ENCODE measurements around the gene ANKRD33B. TPM values are rescaled to one million over a fixed set of nuclear protein-coding genes. Genes with fewer than 3 reads are reported as not detected.
A peak's percentile ranks its signal among the peaks of the same experiment; 100 is the strongest.

ANKRD33B gene
- polyA plus RNA-seq, 3 donors from 2014 or later = 0.13 to 0.15 TPM; not detected in 1

- no peak overlapping the region for H3K27ac Mint-ChIP-seq
- H3K4me3 Mint-ChIP-seq = no peak overlapping the region
- DNase-seq = no peak
- no peaks in the 10 kb centered on the region for H3K36me3 Mint-ChIP-seq
- H3K4me1 Mint-ChIP-seq = peaks cover 20 to 24% of the 10 kb centered on the region in 2 donors
- peaks cover 3 to 6% (median 3%) of the 10 kb centered on the region in 3 donors for H3K27me3 Mint-ChIP-seq (ENCODE audit: low read depth in 3 of 3)
- H3K9me3 Mint-ChIP-seq = no peaks in the 10 kb centered on the region
Measured at GRCh38 chr5:10556289-10556807, 7.5 kb upstream of the ANKRD33B start.

GRCh38 chr5:10556893-10557746 is 6.8 kb upstream of the ANKRD33B start:
- Mint-ChIP-seq H3K4me1 (peaks cover 18 to 22% of the 10 kb centered on the region in 2 donors), H3K27me3 (ENCODE audit: low read depth in 3 of 3) (peaks cover 3 to 6% (median 3%) of the 10 kb centered on the region in 3 donors), H3K4me3 (no peak overlapping the region), H3K9me3 (no peaks in the 10 kb centered on the region), H3K36me3 (no peaks in the 10 kb centered on the region), H3K27ac (no peak overlapping the region)
- DNase-seq = no peak

GRCh38 chr5:10559151-10559550 is 4.7 kb upstream of the ANKRD33B start:
- no peak overlapping the region for H3K4me3 Mint-ChIP-seq
- no peak overlapping the region for H3K27ac Mint-ChIP-seq
- H3K9me3 Mint-ChIP-seq = no peaks in the 10 kb centered on the region
- no peaks in the 10 kb centered on the region for H3K36me3 Mint-ChIP-seq
- no peak for DNase-seq
- H3K27me3 Mint-ChIP-seq (ENCODE audit: low read depth in 3 of 3) = peaks cover under 1 to 4% (median 2%) of the 10 kb centered on the region in 3 donors
- H3K4me1 Mint-ChIP-seq = peaks cover 0 to 3% of the 10 kb centered on the region in 2 donors

GRCh38 chr5:10559871-10560270 is 4.0 kb upstream of the ANKRD33B start:
- Mint-ChIP-seq H3K27ac (no peak overlapping the region), H3K4me1 (peaks cover 0 to 2% of the 10 kb centered on the region in 2 donors), H3K9me3 (no peaks in the 10 kb centered on the region), H3K36me3 (no peaks in the 10 kb centered on the region), H3K4me3 (no peak overlapping the region), H3K27me3 (ENCODE audit: low read depth in 3 of 3) (peaks cover 0 to 4% (median 2%) of the 10 kb centered on the region in 3 donors)
- DNase-seq = no peak

- Mint-ChIP-seq H3K4me3 (peak overlapping the region; percentile 60 to 71 (median 68)), H3K27me3 (ENCODE audit: low read depth in 3 of 3) (peaks cover 0 to 5% (median 4%) of the 10 kb centered on the region in 3 donors), H3K9me3 (no peaks in the 10 kb centered on the region), H3K27ac (no peak overlapping the region), H3K4me1 (peaks cover 12 to 15% of the 10 kb centered on the region in 2 donors), H3K36me3 (no peaks in the 10 kb centered on the region)
- no peak for DNase-seq
Measured at GRCh38 chr5:10562201-10563109, 1.4 kb upstream of the ANKRD33B start.

GRCh38 chr5:10563110-10563944 is 543 bp upstream of the ANKRD33B start:
- H3K4me3 Mint-ChIP-seq = peak overlapping the region; percentile 51 to 71 (median 58)
- DNase-seq = peak in 2 of 3 donors; percentile 42 to 46
- no peak overlapping the region for H3K27ac Mint-ChIP-seq
- H3K27me3 Mint-ChIP-seq (ENCODE audit: low read depth in 3 of 3) = peaks cover 0 to 5% (median 4%) of the 10 kb centered on the region in 3 donors
- no peaks in the 10 kb centered on the region for H3K36me3 Mint-ChIP-seq
- peaks cover 12 to 15% of the 10 kb centered on the region in 2 donors for H3K4me1 Mint-ChIP-seq
- H3K9me3 Mint-ChIP-seq = no peaks in the 10 kb centered on the region

- Mint-ChIP-seq H3K9me3 (no peaks in the 10 kb centered on the region), H3K36me3 (no peaks in the 10 kb centered on the region), H3K4me1 (peaks cover 12 to 15% of the 10 kb centered on the region in 2 donors), H3K27ac (peak overlapping the region in 3 of 6 donors; percentile 30 to 64 (median 48)), H3K4me3 (peak overlapping the region; percentile 79 to 91 (median 86)), H3K27me3 (ENCODE audit: low read depth in 3 of 3) (peaks cover 0 to 5% (median 4%) of the 10 kb centered on the region in 3 donors)
- peak in 2 of 3 donors; percentile 8 to 14 for DNase-seq
Measured at GRCh38 chr5:10564838-10565784, 1.2 kb downstream of the ANKRD33B start.

GRCh38 chr5:10565785-10566542 is 2.1 kb downstream of the ANKRD33B start:
- Mint-ChIP-seq H3K27me3 (ENCODE audit: low read depth in 3 of 3) (peaks cover 0 to 5% (median 4%) of the 10 kb centered on the region in 3 donors), H3K27ac (no peak overlapping the region), H3K36me3 (no peaks in the 10 kb centered on the region), H3K4me1 (peaks cover 12 to 15% of the 10 kb centered on the region in 2 donors), H3K4me3 (peak overlapping the region; percentile 79 to 91 (median 86)), H3K9me3 (no peaks in the 10 kb centered on the region)
- no peak for DNase-seq

- Mint-ChIP-seq H3K4me1 (peaks cover 12 to 15% of the 10 kb centered on the region in 2 donors), H3K9me3 (no peaks in the 10 kb centered on the region), H3K27me3 (ENCODE audit: low read depth in 3 of 3) (peaks cover 0 to 5% (median 4%) of the 10 kb centered on the region in 3 donors), H3K27ac (peak overlapping the region in 1 of 6 donors; percentile 17), H3K36me3 (no peaks in the 10 kb centered on the region), H3K4me3 (peak overlapping the region in 3 of 5 donors; percentile 11 to 39 (median 33))
- DNase-seq = no peak
Measured at GRCh38 chr5:10566543-10567068, 2.7 kb downstream of the ANKRD33B start.

GRCh38 chr5:10567121-10567591 is 3.3 kb downstream of the ANKRD33B start:
- no peaks in the 10 kb centered on the region for H3K9me3 Mint-ChIP-seq
- peaks cover 0 to 5% (median 4%) of the 10 kb centered on the region in 3 donors for H3K27me3 Mint-ChIP-seq (ENCODE audit: low read depth in 3 of 3)
- H3K36me3 Mint-ChIP-seq = no peaks in the 10 kb centered on the region
- no peak for DNase-seq
- peak overlapping the region in 3 of 5 donors; percentile 11 to 39 (median 33) for H3K4me3 Mint-ChIP-seq
- H3K4me1 Mint-ChIP-seq = peaks cover 12 to 15% of the 10 kb centered on the region in 2 donors
- H3K27ac Mint-ChIP-seq = peak overlapping the region in 1 of 6 donors; percentile 17

- Mint-ChIP-seq H3K36me3 (no peaks in the 10 kb centered on the region), H3K4me3 (no peak overlapping the region), H3K27ac (no peak overlapping the region), H3K4me1 (peaks cover 12 to 15% of the 10 kb centered on the region in 2 donors), H3K27me3 (ENCODE audit: low read depth in 3 of 3) (peaks cover 0 to 4% (median 3%) of the 10 kb centered on the region in 3 donors), H3K9me3 (no peaks in the 10 kb centered on the region)
- DNase-seq = no peak
Measured at GRCh38 chr5:10567781-10568321, 4.0 kb downstream of the ANKRD33B start.

Measured in immature natural killer cell (primary cell).